Caco-2 (cell line): ENCODE measurements around the gene FAM72C. TPM values are rescaled to one million over a fixed set of nuclear protein-coding genes. Genes with fewer than 3 reads are reported as not detected.
"Not testable (repeated sequence)": the region's sequence is repeated elsewhere in the genome, so short reads cannot be mapped to it uniquely, and the experiment has no call there.

Experiments used
- BruUV-seq: library from RNA; stranded (reverse); fragments of 400-500 nt; replicated peaks from 2 replicates; lab custom pipeline; 2021; lab: Mats Ljungman, UMichigan
- CTCF ChIA-PET: fragments of 300-600 bp; sonication (Branson Sonifier 250); formaldehyde crosslinking; loops from one replicate; lab custom pipeline; 2022; ENCODE audit warnings: antibody characterized with exemption; lab: Charles Lee
- POLR2A ChIA-PET: fragments of 300-600 bp; sonication (Branson Sonifier 250); formaldehyde crosslinking; loops from one replicate; lab custom pipeline; 2022; ENCODE audit warnings: antibody characterized with exemption; lab: Charles Lee
- DNase-seq, 2 experiments: peaks; one replicate each; pipeline versions ENCODE4 v3.0.0 to v3.0.0-alpha.2; 2020 to 2022
- H3K27me3 ChIP-seq: replicated peaks from 2 replicates; pipeline ENCODE4 v1.6.0; 2011; ENCODE audit warnings: low read length; ENCODE audit not compliant: control insufficient read depth, insufficient read depth
- H3K36me3 ChIP-seq: 2 replicates; pipeline ENCODE4 v1.5.1; 2011; ENCODE audit warnings: low read length; ENCODE audit not compliant: control insufficient read depth, insufficient read depth
- H3K4me1 ChIP-seq: fragments of 250-450 bp; sonication (Bioruptor Pico); 2 replicates; pipeline ENCODE4 v1.5.1; 2020; ENCODE audit warnings: mild to moderate bottlenecking
- H3K4me3 ChIP-seq: 2 replicates; pipeline ENCODE4 v1.5.1; 2011; ENCODE audit warnings: low read depth, mild to moderate bottlenecking, control low read depth, low read length
- H3K9me3 ChIP-seq: fragments of 250-450 bp; sonication (Bioruptor Pico); 2 replicates; pipeline ENCODE4 v1.5.1; 2020; ENCODE audit warnings: mild to moderate bottlenecking, moderate library complexity
- H3K27ac Mint-ChIP-seq: one replicate; pipeline ENCODE4 v1.8.0; 2022; ENCODE audit warnings: mixed read lengths; ENCODE audit not compliant: unreplicated experiment
- H3K27me3 Mint-ChIP-seq: one replicate; pipeline ENCODE4 v1.8.0; 2022; ENCODE audit warnings: mixed read lengths; ENCODE audit not compliant: insufficient read depth, unreplicated experiment
- H3K36me3 Mint-ChIP-seq: one replicate; pipeline ENCODE4 v1.8.0; 2022; ENCODE audit warnings: mild to moderate bottlenecking, mixed read lengths; ENCODE audit not compliant: insufficient read depth, unreplicated experiment
- H3K4me1 Mint-ChIP-seq: one replicate; pipeline ENCODE4 v1.8.0; 2022; ENCODE audit warnings: low read depth, mixed read lengths; ENCODE audit not compliant: unreplicated experiment
- H3K4me3 Mint-ChIP-seq: one replicate; pipeline ENCODE4 v1.8.0; 2022; ENCODE audit warnings: mild to moderate bottlenecking, moderate library complexity, mixed read lengths; ENCODE audit not compliant: unreplicated experiment
- H3K9me3 Mint-ChIP-seq: one replicate; pipeline ENCODE4 v1.8.0; 2022; ENCODE audit warnings: mixed read lengths; ENCODE audit not compliant: unreplicated experiment
- intact Hi-C: fragments of 100-400 bp; cut with micrococcal nuclease; formaldehyde crosslinking; loops from one replicate; pipeline ENCODE4 v1.10.0; 2022; ENCODE audit not compliant: unreplicated experiment
- total RNA-seq: library from RNA; stranded (reverse); gene quantifications from 2 replicates; pipeline ENCODE4 v1.2.3, GENCODE V29; 2022

The FAM72C gene
- total RNA-seq, 1 experiment from 2014 or later, result not detected

GRCh38 chr1:143996020-143996419 lies 24.2 kb upstream of the FAM72C start:
- H3K27ac Mint-ChIP-seq, POLR2A ChIA-PET, H3K9me3 ChIP-seq, H3K36me3 ChIP-seq, H3K36me3 Mint-ChIP-seq, CTCF ChIA-PET, H3K27me3 ChIP-seq, H3K4me3 Mint-ChIP-seq, H3K4me1 ChIP-seq, H3K27me3 Mint-ChIP-seq, BruUV-seq, H3K4me1 Mint-ChIP-seq, H3K9me3 Mint-ChIP-seq, DNase-seq, intact Hi-C loops, H3K4me3 ChIP-seq: not testable (repeated sequence)

GRCh38 chr1:143993301-143993907 lies 21.6 kb upstream of the FAM72C start:
- H3K4me1 ChIP-seq, H3K4me3 Mint-ChIP-seq, BruUV-seq, H3K4me1 Mint-ChIP-seq, H3K4me3 ChIP-seq, H3K9me3 ChIP-seq, H3K27me3 ChIP-seq, POLR2A ChIA-PET, intact Hi-C loops, DNase-seq, CTCF ChIA-PET, H3K36me3 Mint-ChIP-seq, H3K36me3 ChIP-seq, H3K9me3 Mint-ChIP-seq, H3K27me3 Mint-ChIP-seq, H3K27ac Mint-ChIP-seq: not testable (repeated sequence)

- BruUV-seq, DNase-seq, intact Hi-C loops, POLR2A ChIA-PET, H3K9me3 ChIP-seq, H3K27me3 Mint-ChIP-seq, H3K27me3 ChIP-seq, H3K4me1 Mint-ChIP-seq, CTCF ChIA-PET, H3K36me3 Mint-ChIP-seq, H3K27ac Mint-ChIP-seq, H3K9me3 Mint-ChIP-seq, H3K4me3 ChIP-seq, H3K36me3 ChIP-seq, H3K4me1 ChIP-seq, H3K4me3 Mint-ChIP-seq: not testable (repeated sequence)
Measured at GRCh38 chr1:143990699-143991098, 18.9 kb upstream of the FAM72C start.

GRCh38 chr1:143989719-143990118 lies 17.9 kb upstream of the FAM72C start:
- H3K4me3 Mint-ChIP-seq, H3K9me3 Mint-ChIP-seq, BruUV-seq, intact Hi-C loops, POLR2A ChIA-PET, H3K27ac Mint-ChIP-seq, H3K4me1 Mint-ChIP-seq, H3K4me1 ChIP-seq, H3K9me3 ChIP-seq, H3K36me3 ChIP-seq, H3K36me3 Mint-ChIP-seq, H3K27me3 ChIP-seq, DNase-seq, H3K4me3 ChIP-seq, H3K27me3 Mint-ChIP-seq, CTCF ChIA-PET: not testable (repeated sequence)

- CTCF ChIA-PET, H3K9me3 ChIP-seq, H3K9me3 Mint-ChIP-seq, H3K36me3 Mint-ChIP-seq, intact Hi-C loops, BruUV-seq, POLR2A ChIA-PET, H3K27me3 Mint-ChIP-seq, H3K4me1 Mint-ChIP-seq, H3K27ac Mint-ChIP-seq, H3K4me1 ChIP-seq, H3K4me3 ChIP-seq, DNase-seq, H3K27me3 ChIP-seq, H3K36me3 ChIP-seq, H3K4me3 Mint-ChIP-seq: not testable (repeated sequence)
Measured at GRCh38 chr1:143989427-143989712, 17.6 kb upstream of the FAM72C start.

- H3K4me3 Mint-ChIP-seq, POLR2A ChIA-PET, H3K36me3 ChIP-seq, H3K4me1 Mint-ChIP-seq, H3K9me3 ChIP-seq, H3K27ac Mint-ChIP-seq, H3K4me3 ChIP-seq, H3K27me3 Mint-ChIP-seq, CTCF ChIA-PET, intact Hi-C loops, H3K4me1 ChIP-seq, DNase-seq, H3K27me3 ChIP-seq, BruUV-seq, H3K9me3 Mint-ChIP-seq, H3K36me3 Mint-ChIP-seq: not testable (repeated sequence)
Measured at GRCh38 chr1:143988602-143989426, 17.0 kb upstream of the FAM72C start.

GRCh38 chr1:143987868-143988267 lies 16.1 kb upstream of the FAM72C start:
- H3K27me3 ChIP-seq, H3K4me3 ChIP-seq, CTCF ChIA-PET, POLR2A ChIA-PET, H3K36me3 Mint-ChIP-seq, H3K4me3 Mint-ChIP-seq, H3K9me3 Mint-ChIP-seq, H3K9me3 ChIP-seq, H3K4me1 Mint-ChIP-seq, H3K4me1 ChIP-seq, H3K27ac Mint-ChIP-seq, H3K27me3 Mint-ChIP-seq, BruUV-seq, DNase-seq, H3K36me3 ChIP-seq, intact Hi-C loops: not testable (repeated sequence)
